Embryonic facial prominence (tissue), 1 donor: ENCODE data around the gene BMERB1.
"Not testable (repeated sequence)": the region's sequence is repeated elsewhere in the genome, so short reads cannot be mapped to it uniquely, and the experiment has no call there.

Experiments
- DNase-seq: peaks from one replicate; pipeline ENCODE4 v3.0.0-alpha.2; 2016; ENCODE audit errors: extremely low spot score

The BMERB1 gene

GRCh38 chr16:15461376-15461775 is 27.0 kb downstream of the BMERB1 start:
- no peak for DNase-seq

GRCh38 chr16:15464401-15465186 is 30.2 kb downstream of the BMERB1 start:
- no peak for DNase-seq

GRCh38 chr16:15466131-15466530 is 31.7 kb downstream of the BMERB1 start:
- no peak for DNase-seq

GRCh38 chr16:15466886-15467781 is 32.7 kb downstream of the BMERB1 start:
- DNase-seq: no peak

- not testable (repeated sequence) for DNase-seq
Observed at GRCh38 chr16:15476971-15477370, 42.6 kb downstream of the BMERB1 start.

- DNase-seq: no peak
Observed at GRCh38 chr16:15477802-15478201, 43.4 kb downstream of the BMERB1 start.

GRCh38 chr16:15482068-15482747 is 47.8 kb downstream of the BMERB1 start:
- DNase-seq: no peak

GRCh38 chr16:15482748-15483298 is 48.4 kb downstream of the BMERB1 start:
- DNase-seq: no peak

GRCh38 chr16:15483857-15484256 is 49.5 kb downstream of the BMERB1 start:
- no peak for DNase-seq

GRCh38 chr16:15484662-15485061 is 50.3 kb downstream of the BMERB1 start:
- no peak for DNase-seq

GRCh38 chr16:15485175-15485574 is 50.8 kb downstream of the BMERB1 start:
- DNase-seq: no peak

- DNase-seq: no peak
Observed at GRCh38 chr16:15486661-15487060, 52.3 kb downstream of the BMERB1 start.

- no peak for DNase-seq
Observed at GRCh38 chr16:15487336-15488284, 53.2 kb downstream of the BMERB1 start.

GRCh38 chr16:15489016-15489415 is 54.6 kb downstream of the BMERB1 start:
- no peak for DNase-seq

- no peak for DNase-seq
Observed at GRCh38 chr16:15490123-15490711, 55.8 kb downstream of the BMERB1 start.

GRCh38 chr16:15491411-15491810 is 57.0 kb downstream of the BMERB1 start:
- DNase-seq: no peak

GRCh38 chr16:15492091-15492740 is 57.8 kb downstream of the BMERB1 start:
- DNase-seq: no peak

GRCh38 chr16:15493466-15494180 is 59.2 kb downstream of the BMERB1 start:
- peak; percentile 13 for DNase-seq

- DNase-seq: no peak
Observed at GRCh38 chr16:15494236-15494635, 59.8 kb downstream of the BMERB1 start.
